ENCODE results near the gene NEK4. TPM values are rescaled to one million over a fixed set of nuclear protein-coding genes. Genes with fewer than 3 reads are reported as not detected.

Gene NEK4
- 1 to 10 TPM; 5.3 to 6.2 (median 5.4) TPM for polyA plus RNA-seq

GRCh38 chr3:52770496-52771333 is at the start of gene NEK4:
Gene NEK4 (minus strand): TSS chr3:52770940. CDS start chr3:52770746, 194 bp downstream.
- 0 to 1% (median 0%) methylated on average over 56 to 67 of the region's 67 CpGs for WGBS, 3 donors
- no peak within 1 kb of the TSS for H3K27ac ChIP-seq (ENCODE audit: low read depth, low read length)

GRCh38 chr3:52819936-52820335 is 49.2 kb upstream of the NEK4 start:
- 73 to 88% (median 84%) methylated on average over 2 of the region's 2 CpGs for WGBS, 3 donors
- H3K27ac ChIP-seq (ENCODE audit: low read depth, low read length) = no peak overlapping the region

GRCh38 chr3:52817860-52818259 is 47.1 kb upstream of the NEK4 start:
- WGBS, 3 donors = 92 to 96% (median 94%) methylated on average over 7 of the region's 7 CpGs
- no peak overlapping the region for H3K27ac ChIP-seq (ENCODE audit: low read depth, low read length)

GRCh38 chr3:52817221-52817620 is 46.5 kb upstream of the NEK4 start:
- WGBS, 3 donors = 94 to 98% (median 97%) methylated on average over 10 of the region's 10 CpGs
- no peak overlapping the region for H3K27ac ChIP-seq (ENCODE audit: low read depth, low read length)

- 93 to 95% (median 94%) methylated on average over 10 of the region's 10 CpGs for WGBS, 3 donors
- no peak overlapping the region for H3K27ac ChIP-seq (ENCODE audit: low read depth, low read length)
Measured at GRCh38 chr3:52816654-52817053, 45.9 kb upstream of the NEK4 start.

- WGBS, 3 donors = 89 to 97% (median 94%) methylated on average over 6 of the region's 6 CpGs
- H3K27ac ChIP-seq (ENCODE audit: low read depth, low read length) = no peak overlapping the region
Measured at GRCh38 chr3:52816199-52816598, 45.5 kb upstream of the NEK4 start.

- WGBS, 3 donors = 74 to 89% (median 85%) methylated on average over 8 of the region's 8 CpGs
- H3K27ac ChIP-seq (ENCODE audit: low read depth, low read length) = no peak overlapping the region
Measured at GRCh38 chr3:52813810-52814209, 43.1 kb upstream of the NEK4 start.

GRCh38 chr3:52811452-52812011 is 40.8 kb upstream of the NEK4 start:
- no peak overlapping the region for H3K27ac ChIP-seq (ENCODE audit: low read depth, low read length)
- WGBS, 3 donors = 74 to 90% (median 87%) methylated on average over 7 of the region's 7 CpGs

GRCh38 chr3:52810923-52811322 is 40.2 kb upstream of the NEK4 start:
- WGBS, 3 donors = 88 to 95% (median 93%) methylated on average over 11 of the region's 11 CpGs
- no peak overlapping the region for H3K27ac ChIP-seq (ENCODE audit: low read depth, low read length)

- 43 to 69% (median 48%) methylated on average over 7 of the region's 7 CpGs for whole genome bisulfite sequencing, 3 donors
- no peak overlapping the region for H3K27ac ChIP-seq (ENCODE audit: low read depth, low read length)
Measured at GRCh38 chr3:52809662-52810377, 39.1 kb upstream of the NEK4 start.

GRCh38 chr3:52809149-52809548 is 38.4 kb upstream of the NEK4 start:
- no peak overlapping the region for H3K27ac ChIP-seq (ENCODE audit: low read depth, low read length)
- 72 to 81% (median 80%) methylated on average over 2 of the region's 2 CpGs for WGBS, 3 donors

GRCh38 chr3:52805270-52806039 is 34.7 kb upstream of the NEK4 start:
- 75 to 85% (median 77%) methylated on average over 19 of the region's 19 CpGs for WGBS, 3 donors
- H3K27ac ChIP-seq (ENCODE audit: low read depth, low read length) = no peak overlapping the region

GRCh38 chr3:52801839-52802238 is 31.1 kb upstream of the NEK4 start:
- 58 to 67% (median 60%) methylated on average over 5 of the region's 5 CpGs for WGBS, 3 donors
- H3K27ac ChIP-seq (ENCODE audit: low read depth, low read length) = no peak overlapping the region

GRCh38 chr3:52800079-52800478 is 29.3 kb upstream of the NEK4 start:
- H3K27ac ChIP-seq (ENCODE audit: low read depth, low read length) = no peak overlapping the region
- 80 to 85% (median 83%) methylated on average over 7 of the region's 7 CpGs for WGBS, 3 donors

GRCh38 chr3:52798978-52799476 is 28.3 kb upstream of the NEK4 start:
- WGBS, 3 donors = 58 to 67% (median 66%) methylated on average over 14 of the region's 14 CpGs
- H3K27ac ChIP-seq (ENCODE audit: low read depth, low read length) = no peak overlapping the region

- 78 to 88% (median 81%) methylated on average over 10 of the region's 10 CpGs for WGBS, 3 donors
- no peak overlapping the region for H3K27ac ChIP-seq (ENCODE audit: low read depth, low read length)
Measured at GRCh38 chr3:52798376-52798977, 27.7 kb upstream of the NEK4 start.

- 93 to 95% (median 95%) methylated on average over 9 of the region's 9 CpGs for WGBS, 3 donors
- no peak overlapping the region for H3K27ac ChIP-seq (ENCODE audit: low read depth, low read length)
Measured at GRCh38 chr3:52796411-52796810, 25.7 kb upstream of the NEK4 start.

GRCh38 chr3:52795298-52795900 is 24.7 kb upstream of the NEK4 start:
- 55 to 63% (median 56%) methylated on average over 9 of the region's 9 CpGs for WGBS, 3 donors
- H3K27ac ChIP-seq (ENCODE audit: low read depth, low read length) = no peak overlapping the region

All from adipose tissue (tissue), 3 donors.